ENCODE results near the gene SPATA9. TPM values are rescaled to one million over a fixed set of nuclear protein-coding genes. Genes with fewer than 3 reads are reported as not detected.
"Not testable (repeated sequence)": the region's sequence is repeated elsewhere in the genome, so short reads cannot be mapped to it uniquely, and the experiment has no call there.

The SPATA9 gene
- total RNA-seq, 1 donor from 2014 or later: 0.13 TPM

DNA sequence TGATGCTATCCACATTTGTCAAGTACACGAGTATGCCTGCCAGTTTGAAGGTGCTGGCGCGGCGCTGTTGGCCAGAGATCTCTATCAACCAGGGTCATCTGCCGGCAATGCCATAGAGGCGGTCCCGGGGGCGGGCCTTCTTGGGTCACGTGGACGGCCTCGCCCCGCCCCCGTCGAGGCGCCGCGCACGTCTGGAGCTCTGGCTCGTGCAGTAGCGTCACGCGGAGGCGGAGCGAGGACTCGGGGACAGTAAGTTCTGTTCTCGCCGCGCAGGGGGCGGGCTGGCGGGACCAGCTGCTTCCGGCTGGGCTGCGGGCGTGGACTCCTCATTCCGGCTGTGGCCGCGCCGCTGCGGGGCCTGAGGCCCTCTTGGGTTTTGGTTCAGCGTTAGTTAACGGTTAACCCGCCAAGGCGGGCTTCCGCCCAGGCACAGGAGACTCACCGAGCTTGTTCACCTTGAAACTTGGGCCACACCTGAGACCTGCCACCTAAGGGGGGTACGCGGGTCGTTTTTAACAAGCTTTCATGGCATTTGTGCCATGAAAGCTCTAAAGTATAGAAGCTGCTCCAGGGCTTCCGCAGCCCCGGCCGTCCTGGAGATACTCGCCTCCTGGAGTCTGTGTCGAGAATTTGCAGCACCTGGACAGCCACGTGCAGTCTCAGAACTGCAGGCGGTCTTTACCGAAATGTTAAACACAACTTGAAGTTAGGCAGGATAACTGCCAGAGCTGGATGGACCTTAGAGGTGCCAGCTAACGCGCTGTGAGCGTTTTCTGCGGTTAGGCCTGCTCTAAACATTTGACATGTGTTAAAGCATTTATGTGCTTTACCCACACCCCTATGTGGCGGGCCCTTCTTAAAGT lies 36.0 kb downstream of the SPATA9 start, which contains the start of gene RFESD:
TSS of gene RFESD (plus strand) at position 209 of the 863 bp plus-strand sequence. CDS start 5,495 bp downstream, outside the sequence.
- DNase-seq (ENCODE audit: low read depth, low spot score): peak; percentile 78

DNA sequence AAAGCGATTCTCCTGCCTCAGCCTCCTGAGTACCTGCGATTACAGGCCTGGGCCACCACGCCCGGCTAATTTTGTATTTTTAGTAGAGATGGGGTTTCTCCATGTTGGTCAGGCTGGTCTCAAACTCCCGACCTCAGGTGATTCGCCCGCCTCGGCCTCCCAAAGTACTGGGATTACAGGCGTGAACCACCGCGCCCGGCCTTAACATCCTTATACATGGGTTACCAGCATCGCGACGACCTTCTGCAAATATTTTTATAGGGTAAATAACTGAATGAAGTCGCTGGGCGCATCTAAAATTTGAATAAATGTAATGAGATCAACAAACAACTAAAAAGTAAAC lies 36.6 kb downstream of the SPATA9 start:
- not testable (repeated sequence) for DNase-seq (ENCODE audit: low read depth, low spot score)

DNA sequence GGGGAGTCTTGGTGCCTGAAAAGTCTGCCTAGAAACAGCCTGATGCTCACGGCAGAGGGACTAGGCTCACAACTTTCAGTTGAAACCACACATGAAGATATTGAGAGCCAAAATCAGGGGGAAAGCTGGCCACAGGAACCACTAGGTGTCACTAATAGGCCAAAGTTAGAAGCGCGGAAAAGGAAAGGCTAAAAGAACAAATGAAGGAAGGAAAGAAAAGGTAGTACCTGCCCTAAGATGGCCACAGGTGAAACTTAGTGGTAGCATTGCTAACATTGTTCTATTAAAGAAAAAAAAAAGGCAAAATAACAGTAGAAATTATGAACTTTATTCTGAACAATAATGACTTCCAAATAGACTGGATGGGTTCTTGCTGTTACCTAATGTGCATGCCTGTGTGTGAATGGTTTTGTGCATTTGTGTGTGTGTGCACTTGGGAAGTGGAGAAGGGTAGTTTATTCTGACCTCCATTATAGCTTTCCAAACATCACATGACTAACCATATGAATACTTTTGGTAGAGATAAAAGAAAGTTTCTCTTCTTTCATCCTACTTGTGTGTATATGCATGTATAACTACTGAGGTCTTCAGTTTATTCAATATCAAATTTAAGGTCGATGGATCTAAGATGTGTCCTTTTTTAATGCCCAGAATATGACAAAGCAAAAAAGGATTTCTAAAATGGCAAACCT lies 38.3 kb downstream of the SPATA9 start:
- no peak for DNase-seq (ENCODE audit: low read depth, low spot score)

DNA sequence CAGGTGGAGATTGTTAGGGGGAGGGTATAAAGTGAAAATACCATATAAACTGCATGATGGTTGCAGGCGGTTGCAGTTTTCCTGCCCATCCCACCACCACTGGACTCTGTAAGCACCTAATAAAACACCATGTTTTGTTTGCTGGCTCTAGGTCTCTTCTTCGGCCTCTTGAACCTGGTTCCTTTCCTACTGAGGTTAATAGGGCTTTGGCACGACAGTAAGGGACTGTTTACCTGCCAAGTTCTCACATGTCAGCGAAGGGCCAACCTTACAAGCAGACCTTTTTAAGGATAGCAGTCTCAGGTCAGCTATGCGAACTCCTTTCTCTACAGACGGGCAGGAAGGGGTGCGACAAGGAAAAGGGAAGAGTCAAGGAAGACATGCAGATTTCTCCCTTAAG lies 39.6 kb downstream of the SPATA9 start:
- no peak for DNase-seq (ENCODE audit: low read depth, low spot score)

DNA sequence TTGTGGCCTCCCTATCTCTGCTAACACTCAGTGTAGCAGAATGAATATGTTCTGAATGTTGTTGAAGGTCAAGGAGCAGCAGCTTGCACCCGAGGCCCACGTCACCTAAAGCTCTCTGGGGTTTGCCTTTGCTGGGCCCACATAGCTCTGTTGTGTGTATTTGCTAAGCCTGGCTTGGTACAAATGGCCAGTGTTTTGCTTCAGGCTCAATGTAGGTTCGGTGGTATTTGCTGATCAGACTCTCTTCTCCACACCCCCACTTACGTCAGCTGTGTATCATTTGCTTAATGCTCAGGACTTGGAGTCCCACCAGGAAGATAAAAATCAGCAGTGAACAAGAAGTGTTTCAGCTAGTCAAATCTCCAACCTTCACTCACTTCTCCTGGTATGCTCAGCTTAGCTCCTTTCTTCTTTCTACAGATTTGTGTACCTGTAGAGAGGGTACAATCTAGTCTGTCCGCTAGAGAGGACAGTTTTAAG lies 41.0 kb downstream of the SPATA9 start:
- DNase-seq (ENCODE audit: low read depth, low spot score): no peak

DNA sequence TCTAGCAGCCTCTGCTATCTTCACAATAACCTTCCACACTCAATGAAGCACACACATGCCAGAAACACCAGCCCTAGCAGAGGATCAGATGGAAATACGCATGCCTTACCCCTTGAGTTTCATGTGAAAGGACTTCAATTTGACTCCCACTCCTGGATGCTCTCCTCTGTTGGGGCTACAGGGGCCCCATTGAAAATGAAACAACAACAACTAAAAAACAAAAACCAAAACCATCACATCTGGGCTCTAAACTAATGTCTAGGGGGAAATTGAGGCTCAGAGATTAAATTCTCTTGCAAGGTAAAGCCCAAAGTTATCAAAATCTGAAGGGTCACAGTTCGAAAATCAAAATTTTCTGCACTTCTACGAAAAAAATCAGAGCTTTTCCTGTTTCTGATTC lies 44.2 kb downstream of the SPATA9 start:
- no peak for DNase-seq (ENCODE audit: low read depth, low spot score)

DNA sequence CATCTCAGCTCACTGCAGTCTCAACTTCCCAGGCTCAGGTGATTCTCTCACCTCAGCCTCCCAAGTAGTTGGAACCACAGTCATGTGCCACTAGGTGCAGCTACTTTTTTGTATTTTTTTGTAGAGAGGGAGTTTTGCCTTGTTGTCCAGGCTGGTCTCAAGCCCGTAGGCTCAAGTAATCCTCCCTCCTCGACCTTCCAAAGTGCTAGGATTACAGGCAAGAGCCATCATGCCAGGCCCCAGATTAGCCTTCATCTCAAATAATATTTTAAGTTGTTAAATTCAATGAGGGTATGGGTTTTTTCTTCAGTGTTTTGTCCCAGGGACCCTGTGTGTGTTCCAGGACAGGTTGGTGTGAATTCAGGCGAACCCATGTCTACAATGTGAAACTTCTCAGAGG lies 48.7 kb downstream of the SPATA9 start:
- DNase-seq (ENCODE audit: low read depth, low spot score): no peak

DNA sequence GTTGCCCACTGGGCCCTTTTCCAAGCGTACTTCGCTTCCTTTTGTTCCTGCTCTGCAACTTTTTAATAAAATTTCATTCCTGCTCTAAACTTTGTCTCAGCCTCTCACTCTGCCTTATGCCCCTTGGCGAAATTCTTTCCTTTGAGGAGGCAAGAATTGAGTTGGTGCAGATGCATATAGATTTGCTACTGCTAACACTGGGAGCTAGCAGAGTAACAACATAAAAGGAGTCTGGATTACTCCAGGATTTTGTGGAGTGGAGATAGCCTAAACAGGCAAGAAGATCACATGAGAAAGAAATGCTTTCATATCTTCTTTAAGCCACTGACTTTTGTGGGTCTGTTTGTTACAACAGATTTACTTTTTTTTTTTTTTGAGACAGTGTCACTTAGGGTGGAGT lies 49.1 kb downstream of the SPATA9 start:
- no peak for DNase-seq (ENCODE audit: low read depth, low spot score)

DNA sequence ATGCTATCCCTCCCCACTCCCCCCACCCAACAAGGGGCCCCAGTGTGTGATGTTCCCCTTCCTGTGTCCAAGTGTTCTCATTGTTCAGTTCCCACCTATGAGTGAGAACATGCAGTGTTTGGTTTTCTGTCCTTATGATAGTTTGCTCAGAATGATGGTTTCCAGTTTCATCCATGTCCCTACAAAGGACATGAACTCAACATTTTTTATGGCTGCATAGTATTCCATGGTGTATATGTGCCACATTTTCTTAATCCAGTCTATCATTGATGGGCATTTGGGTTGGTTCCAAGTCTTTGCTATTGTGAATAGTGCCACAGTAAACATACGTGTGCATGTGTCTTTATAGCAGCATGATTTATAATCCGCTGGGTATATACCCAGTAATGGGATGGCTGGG lies 49.8 kb downstream of the SPATA9 start:
- not testable (repeated sequence) for DNase-seq (ENCODE audit: low read depth, low spot score)

DNA sequence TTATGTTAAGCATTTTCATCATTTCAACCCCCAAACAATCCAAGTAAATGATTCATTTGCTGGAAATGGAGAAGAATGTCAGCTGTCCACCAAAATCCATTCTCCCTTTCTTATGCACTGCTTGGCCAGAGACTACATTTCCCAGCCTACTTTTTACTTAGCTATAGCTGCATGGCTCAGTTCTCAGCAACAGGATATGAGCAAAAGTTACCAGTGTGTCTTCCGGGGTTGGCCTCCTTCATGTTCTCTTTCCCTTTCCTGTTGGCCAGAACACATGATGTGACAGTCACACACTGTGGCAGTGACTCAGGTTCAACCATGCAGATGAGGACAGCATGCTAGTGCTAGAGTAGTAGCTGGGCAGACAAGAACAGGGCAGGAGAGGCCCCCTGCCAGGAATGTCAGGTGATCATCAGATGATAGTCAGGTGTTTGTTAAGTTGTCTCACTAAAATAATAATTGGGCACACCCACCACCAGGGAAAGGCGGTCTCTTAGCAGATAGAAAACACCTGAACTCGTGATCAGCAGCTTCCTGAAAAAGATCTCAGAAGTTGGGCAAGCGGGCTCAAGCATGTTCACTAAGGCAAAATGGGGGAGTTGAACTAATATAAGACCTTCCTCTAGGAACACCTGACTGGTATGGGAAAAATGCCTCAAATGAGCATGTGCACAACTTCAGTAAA lies 50.7 kb downstream of the SPATA9 start:
- peak; percentile 37 for DNase-seq (ENCODE audit: low read depth, low spot score)

DNA sequence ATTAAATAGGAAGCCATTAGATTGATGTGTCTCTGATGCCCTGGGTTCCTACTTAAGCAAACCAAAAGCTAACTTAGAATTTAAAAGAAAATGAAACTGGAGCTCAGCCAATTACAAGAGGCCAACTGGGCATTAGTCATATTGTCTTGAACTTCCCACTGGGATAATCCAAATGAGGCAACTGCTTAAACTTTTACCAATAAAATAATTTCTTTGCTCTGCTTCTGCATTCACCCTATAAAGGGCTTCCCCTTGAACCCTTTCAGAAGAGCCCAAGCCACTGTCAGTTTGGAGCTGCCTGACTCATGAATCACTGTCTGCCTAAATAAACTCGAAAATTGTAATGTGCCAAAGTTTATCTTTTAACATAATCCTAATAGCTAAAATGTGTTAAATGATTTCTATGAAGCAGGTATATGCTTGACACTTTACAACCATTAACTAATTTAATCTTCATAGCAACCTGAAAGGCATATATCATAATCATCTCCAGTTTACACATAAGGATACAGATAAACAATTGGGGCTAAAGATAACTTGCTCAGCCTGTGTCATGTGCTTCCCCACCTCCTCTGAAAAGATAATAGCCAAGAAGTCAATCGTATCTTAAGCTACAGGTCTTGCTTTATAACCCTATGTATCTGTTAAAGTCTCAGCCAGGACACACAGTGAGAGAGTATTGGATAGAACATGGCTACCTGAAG lies 51.4 kb downstream of the SPATA9 start:
- DNase-seq (ENCODE audit: low read depth, low spot score): no peak

DNA sequence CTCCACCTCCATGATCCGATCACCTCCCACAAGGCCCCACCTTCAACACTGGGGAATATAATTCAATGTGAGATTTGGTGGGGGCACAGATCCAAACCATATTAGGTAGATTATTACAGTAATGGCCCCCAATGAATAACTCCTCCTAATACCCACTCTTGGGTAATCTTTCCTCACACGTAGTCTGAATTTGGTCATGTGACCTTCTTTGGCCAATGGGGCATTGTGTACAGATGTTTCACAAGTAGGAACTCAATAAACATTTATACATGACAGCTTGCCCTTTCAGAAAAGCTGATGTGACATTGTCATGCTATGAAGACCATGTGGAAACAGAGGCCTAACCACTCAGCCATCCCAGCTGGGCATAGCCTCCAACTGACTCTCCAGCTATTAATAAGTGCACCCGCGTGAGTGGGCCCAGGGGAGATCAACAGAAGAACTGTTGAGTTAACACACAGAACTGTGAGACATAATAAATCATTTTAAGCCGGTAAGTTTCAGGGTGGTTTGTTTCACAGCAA lies 52.3 kb downstream of the SPATA9 start:
- no peak for DNase-seq (ENCODE audit: low read depth, low spot score)

DNA sequence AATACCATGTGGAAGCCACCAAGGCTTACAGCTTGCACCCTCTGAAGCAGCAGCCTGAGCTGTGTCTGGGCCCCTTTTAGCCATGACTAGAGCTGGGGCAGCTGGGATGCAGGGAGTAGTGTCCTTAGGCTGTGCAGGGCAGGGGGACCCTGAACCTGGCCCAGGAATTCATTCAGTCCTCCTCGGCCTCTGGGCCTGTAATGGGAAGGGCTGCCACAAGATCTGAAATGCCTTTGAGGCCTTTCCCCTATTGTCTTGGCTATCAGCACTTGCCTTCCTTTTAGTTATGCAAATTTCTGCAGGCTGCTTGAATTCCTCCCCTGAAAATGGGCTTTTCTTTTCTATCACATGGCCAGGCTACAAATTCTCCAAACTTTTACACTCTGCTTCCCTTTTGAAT lies 53.9 kb downstream of the SPATA9 start:
- no peak for DNase-seq (ENCODE audit: low read depth, low spot score)

DNA sequence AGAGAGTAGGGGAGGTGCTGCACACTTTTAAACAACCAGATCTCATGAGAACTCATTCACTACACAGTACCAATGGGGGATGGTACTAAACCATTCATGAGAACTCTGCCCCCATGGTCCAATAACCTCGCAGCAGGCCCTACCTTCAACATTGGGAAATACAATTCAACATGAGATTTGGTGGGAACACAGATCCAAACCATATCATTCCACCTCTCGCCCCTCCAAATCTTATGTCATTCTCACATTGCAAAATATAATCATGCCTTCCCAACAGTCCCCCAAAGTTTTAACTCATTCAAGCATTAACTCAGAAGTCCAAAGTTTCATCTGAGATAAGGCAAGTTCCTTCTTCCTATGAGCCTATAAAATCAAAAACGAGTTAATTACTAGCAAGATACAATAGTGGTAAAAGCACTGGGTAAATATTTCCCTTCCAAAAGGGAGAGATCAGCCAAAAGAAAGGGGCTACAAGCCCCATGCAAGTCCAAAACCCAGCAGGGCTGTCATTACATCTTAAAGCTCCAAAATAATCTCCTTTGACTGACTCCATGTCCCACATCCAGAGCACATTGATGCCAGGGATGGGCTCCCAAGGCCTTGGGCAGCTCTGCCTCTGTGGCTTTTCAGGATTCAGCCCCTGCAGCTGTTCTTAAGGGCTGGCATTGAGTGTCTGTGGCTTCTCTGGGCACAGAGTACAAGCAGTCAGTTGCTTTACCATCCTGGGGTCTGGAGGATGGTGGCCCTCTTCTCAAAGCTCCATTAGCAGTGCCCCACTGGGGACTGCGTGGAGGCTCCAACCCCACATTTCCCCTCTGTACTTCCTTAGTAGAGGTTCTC lies 54.6 kb downstream of the SPATA9 start:
- DNase-seq (ENCODE audit: low read depth, low spot score): no peak

DNA sequence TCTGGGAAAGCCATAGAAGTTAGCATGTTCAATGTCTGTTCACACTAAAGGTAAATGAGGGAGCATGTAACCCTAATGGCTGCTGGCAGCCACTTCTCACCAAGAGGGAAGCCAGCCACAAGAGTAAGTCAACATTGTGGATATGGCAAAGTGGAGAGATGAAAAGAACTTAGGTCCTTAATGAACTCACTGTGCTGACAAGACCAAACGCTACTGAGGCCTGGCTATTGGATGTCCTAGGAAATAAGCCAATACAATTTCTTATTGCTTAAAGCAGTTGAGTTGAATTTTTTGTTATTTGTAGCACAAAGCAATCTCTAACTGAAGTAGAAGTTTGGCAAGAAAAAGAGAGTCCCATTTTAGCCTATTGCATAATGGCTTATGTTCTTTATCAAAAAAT lies 56.1 kb downstream of the SPATA9 start:
- DNase-seq (ENCODE audit: low read depth, low spot score): no peak

DNA sequence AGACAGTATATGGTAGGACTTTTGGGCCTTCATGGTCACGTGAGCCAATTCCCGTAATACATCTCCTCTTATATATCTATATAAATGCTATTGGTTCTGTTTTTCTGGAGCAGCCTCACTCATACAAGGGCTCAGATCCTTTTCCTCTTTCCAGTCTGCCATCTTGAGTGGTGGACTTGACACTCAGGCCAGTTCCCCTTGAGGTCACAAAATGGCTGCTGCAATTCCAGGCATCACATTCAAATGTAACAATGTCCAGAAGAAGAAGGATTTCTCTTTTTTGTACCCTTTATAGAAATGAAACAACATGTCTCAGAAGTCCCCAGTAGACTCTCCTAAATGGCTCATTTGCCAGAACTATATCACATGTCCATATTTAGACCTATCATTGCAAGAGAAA lies 58.4 kb downstream of the SPATA9 start:
- DNase-seq (ENCODE audit: low read depth, low spot score): no peak

DNA sequence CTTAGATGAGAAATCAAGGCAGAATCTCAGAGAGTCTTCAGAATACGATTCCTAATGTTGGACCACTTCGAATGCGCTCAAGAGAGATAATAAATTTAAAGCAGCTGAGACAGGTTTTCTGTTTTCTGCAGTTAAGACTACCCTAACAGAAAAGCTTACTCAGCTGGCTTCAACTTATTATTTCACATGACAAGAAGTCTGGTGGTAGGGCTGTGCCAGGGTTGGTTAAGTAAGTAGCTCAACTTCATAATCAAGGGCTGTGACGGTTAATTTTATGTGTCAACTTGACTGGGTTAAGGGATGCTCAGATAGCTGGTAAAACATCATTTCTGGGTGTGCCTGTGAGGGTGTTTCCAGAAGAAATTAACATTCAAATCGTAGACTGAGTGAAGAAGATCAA lies 59.1 kb downstream of the SPATA9 start:
- no peak for DNase-seq (ENCODE audit: low read depth, low spot score)

DNA sequence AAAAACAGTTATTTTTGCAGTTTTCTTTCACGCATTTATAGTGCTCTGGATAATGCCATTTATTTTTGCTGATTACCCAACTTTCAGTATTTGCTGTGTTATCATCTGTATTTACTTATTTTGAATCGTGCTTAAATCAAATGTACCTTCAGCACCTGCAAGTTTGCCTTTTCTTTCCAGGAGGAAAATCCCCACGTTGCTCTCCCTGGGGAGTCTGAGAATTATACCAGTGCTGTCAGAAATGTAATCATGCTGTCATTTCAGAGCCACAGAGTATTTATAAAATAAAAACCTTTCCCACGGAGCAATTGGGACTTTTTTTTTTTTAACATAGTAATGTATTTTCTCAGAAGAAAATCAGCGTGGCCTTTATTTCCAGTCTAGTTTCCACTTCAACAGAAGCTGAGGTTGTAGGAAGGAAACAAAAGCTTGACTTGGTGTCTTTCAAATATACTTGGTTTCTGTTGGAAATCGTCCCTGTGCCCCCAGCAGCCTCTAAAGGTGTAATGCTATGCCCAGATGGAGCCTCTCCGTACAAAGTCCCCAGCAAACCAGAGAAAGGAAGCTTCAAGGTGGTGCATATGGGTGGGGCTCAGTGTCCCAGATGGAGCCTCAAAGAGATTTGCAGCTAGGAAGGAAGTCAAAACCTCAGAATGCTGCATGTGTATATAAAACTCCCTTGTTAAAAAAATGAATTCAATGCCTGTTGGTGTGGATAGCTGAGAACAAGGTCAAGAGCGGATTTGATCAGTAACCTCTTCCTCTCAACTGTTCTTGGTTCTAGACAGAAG lies 60.8 kb downstream of the SPATA9 start:
- no peak for DNase-seq (ENCODE audit: low read depth, low spot score)
